RWPE2 (cell line): ENCODE results near the gene ZNF215.
A peak's percentile ranks its signal among the peaks of the same experiment; 100 is the strongest.
"Not testable (repeated sequence)": the region's sequence is repeated elsewhere in the genome, so short reads cannot be mapped to it uniquely, and the experiment has no call there.

Source experiments
- ATAC-seq: fragments of 200-7000 bp; cut with Tn5 transposase; 3 replicates; pipeline ENCODE4 v1.9.1; 2021; ENCODE audit warnings: low read depth
- DNase-seq: peaks from one replicate; pipeline ENCODE4 v3.0.0-alpha.2; 2020; ENCODE audit warnings: low spot score
- H3K27ac ChIP-seq: fragments of 450-650 bp; 2 replicates; pipeline ENCODE4 v1.5.1; 2017; ENCODE audit warnings: mild to moderate bottlenecking; ENCODE audit not compliant: poor library complexity, severe bottlenecking
- H3K27me3 ChIP-seq: fragments of 250-450 bp; sonication (Bioruptor Pico); 2 replicates; pipeline ENCODE4 v1.5.1; 2021; ENCODE audit warnings: mild to moderate bottlenecking, moderate library complexity; ENCODE audit not compliant: insufficient read depth, poor library complexity, severe bottlenecking
- H3K36me3 ChIP-seq: fragments of 250-450 bp; sonication (Bioruptor Pico); 2 replicates; pipeline ENCODE4 v1.5.1; 2020; ENCODE audit warnings: low read depth, mild to moderate bottlenecking, moderate library complexity
- H3K4me1 ChIP-seq: fragments of 250-450 bp; sonication (Bioruptor Pico); 2 replicates; pipeline ENCODE4 v1.5.1; 2021; ENCODE audit warnings: mild to moderate bottlenecking, moderate library complexity; ENCODE audit not compliant: insufficient read depth, poor library complexity, severe bottlenecking
- H3K4me3 ChIP-seq: fragments of 250-450 bp; sonication (Bioruptor Pico); 2 replicates; pipeline ENCODE4 v1.5.1; 2021; ENCODE audit warnings: mild to moderate bottlenecking, moderate library complexity; ENCODE audit not compliant: severe bottlenecking
- H3K9me3 ChIP-seq: fragments of 250-450 bp; sonication (Bioruptor Pico); 2 replicates; pipeline ENCODE4 v1.5.1; 2021; ENCODE audit warnings: mild to moderate bottlenecking, moderate library complexity; ENCODE audit not compliant: severe bottlenecking
- TF ChIP-seq, protein P1 (sequence below): fragments of 450-650 bp; IDR thresholded peaks from one replicate; pipeline ENCODE4 v1.5.1; 2017; ENCODE audit warnings: mild to moderate bottlenecking, moderate library complexity; ENCODE audit not compliant: poor library complexity, severe bottlenecking

ZNF215 gene

DNA sequence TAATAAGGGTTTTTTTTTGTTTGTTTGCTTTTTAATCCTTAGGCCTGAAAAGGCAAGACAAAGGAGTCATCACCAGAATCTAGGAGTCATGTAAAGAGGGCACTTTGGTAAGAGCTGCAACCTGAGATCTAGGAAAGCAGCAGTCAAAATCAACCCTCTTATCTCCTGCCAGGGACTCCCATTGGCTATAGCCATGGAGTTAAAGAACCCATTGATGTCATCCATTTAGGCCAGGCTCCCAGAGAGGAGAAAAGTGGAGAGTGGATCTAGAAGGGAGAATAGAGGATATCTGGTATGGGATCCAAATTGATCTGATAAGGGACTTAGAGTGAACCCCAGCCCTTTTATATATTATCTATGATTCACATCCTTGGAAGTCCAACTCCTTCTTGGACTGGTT is 35.9 kb downstream of the ZNF215 start:
- Histone ChIP-seq H3K27ac (no peak overlapping the region), H3K9me3 (no peaks in the 10 kb centered on the region), H3K4me3 (no peak overlapping the region), H3K36me3 (0 out of 2 replicates have a peak, but pooled peaks cover 1% of the 10 kb centered on the region), H3K4me1 (no peaks in the 10 kb centered on the region), H3K27me3 (no peaks in the 10 kb centered on the region)
- TF ChIP-seq, protein P1, sequence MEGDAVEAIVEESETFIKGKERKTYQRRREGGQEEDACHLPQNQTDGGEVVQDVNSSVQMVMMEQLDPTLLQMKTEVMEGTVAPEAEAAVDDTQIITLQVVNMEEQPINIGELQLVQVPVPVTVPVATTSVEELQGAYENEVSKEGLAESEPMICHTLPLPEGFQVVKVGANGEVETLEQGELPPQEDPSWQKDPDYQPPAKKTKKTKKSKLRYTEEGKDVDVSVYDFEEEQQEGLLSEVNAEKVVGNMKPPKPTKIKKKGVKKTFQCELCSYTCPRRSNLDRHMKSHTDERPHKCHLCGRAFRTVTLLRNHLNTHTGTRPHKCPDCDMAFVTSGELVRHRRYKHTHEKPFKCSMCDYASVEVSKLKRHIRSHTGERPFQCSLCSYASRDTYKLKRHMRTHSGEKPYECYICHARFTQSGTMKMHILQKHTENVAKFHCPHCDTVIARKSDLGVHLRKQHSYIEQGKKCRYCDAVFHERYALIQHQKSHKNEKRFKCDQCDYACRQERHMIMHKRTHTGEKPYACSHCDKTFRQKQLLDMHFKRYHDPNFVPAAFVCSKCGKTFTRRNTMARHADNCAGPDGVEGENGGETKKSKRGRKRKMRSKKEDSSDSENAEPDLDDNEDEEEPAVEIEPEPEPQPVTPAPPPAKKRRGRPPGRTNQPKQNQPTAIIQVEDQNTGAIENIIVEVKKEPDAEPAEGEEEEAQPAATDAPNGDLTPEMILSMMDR = no peak
- DNase-seq (no peak), ATAC-seq (no peak)

DNA sequence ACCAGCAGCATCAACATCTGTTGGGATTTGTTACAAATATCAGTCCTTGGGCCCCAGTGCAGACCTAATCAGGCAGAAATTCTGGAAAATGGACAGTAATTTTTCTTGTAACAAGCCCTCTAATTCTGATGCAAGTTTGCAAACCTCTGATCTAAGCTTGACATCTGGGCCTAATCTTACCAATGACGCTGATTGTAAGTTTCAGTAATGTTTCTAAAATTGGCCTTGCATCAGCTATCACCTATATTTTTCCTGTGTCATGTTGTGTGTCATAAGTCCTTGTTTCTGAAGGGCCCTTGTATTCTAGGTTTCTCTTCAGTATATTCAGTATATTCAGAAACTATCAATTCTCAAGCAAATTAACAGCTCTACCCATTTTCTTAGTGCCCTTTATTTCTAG is 36.4 kb downstream of the ZNF215 start:
- H3K4me1 ChIP-seq = no peaks in the 10 kb centered on the region
- H3K27me3 ChIP-seq = no peaks in the 10 kb centered on the region
- DNase-seq (no peak), ATAC-seq (no peak)
- TF ChIP-seq, protein P1 = no peak
- H3K27ac ChIP-seq = no peak overlapping the region
- H3K4me3 ChIP-seq = no peak overlapping the region
- H3K9me3 ChIP-seq = no peaks in the 10 kb centered on the region
- no peaks in the 10 kb centered on the region for H3K36me3 ChIP-seq

DNA sequence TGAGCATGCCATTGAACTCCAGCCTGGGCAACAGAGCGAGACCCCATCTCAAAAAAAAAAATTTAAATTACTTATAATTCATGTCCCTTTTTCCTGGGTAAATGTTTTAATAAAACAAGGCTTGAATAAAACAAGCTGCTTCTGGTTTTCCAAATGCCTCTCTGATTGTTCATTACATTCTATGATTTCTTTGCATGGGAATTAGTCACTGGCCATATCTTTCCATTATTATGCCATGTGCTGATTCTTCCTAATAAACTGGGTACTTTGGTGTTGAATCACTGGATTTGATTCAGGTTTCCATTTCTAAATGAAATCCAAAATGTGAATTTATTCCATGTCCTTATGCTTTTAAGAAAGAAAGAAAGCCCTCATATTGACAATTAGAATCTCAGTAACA is 42.6 kb downstream of the ZNF215 start:
- no peaks in the 10 kb centered on the region for H3K36me3 ChIP-seq
- H3K27ac ChIP-seq = no peak overlapping the region
- H3K27me3 ChIP-seq = no peaks in the 10 kb centered on the region
- no peak overlapping the region for H3K4me3 ChIP-seq
- H3K9me3 ChIP-seq = no peaks in the 10 kb centered on the region
- TF ChIP-seq, protein P1 = no peak
- ATAC-seq (peak; percentile 45; the same call in 2 of the 3 replicates), DNase-seq (no peak)
- no peaks in the 10 kb centered on the region for H3K4me1 ChIP-seq

DNA sequence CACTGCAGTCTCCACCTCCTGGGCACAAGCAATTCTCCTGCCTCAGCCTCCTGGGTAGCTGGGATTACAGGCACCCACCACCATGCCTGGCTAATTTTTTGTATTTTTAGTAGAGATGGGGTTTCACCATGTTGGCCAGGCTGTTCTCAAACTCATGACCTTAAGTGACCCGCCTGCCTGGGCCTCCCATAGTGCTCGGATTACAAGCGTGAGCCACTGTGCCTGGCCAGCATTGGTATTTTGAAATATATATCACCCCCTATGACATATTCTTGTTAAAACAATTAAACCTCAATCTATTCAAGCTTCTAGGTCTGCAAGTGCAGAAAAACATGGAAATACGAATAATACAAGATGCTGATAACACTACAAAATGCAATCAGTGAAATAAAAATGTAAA is 43.6 kb downstream of the ZNF215 start:
- ATAC-seq, H3K4me1 ChIP-seq, DNase-seq, H3K27me3 ChIP-seq, H3K4me3 ChIP-seq, H3K36me3 ChIP-seq, H3K27ac ChIP-seq, H3K9me3 ChIP-seq: not testable (repeated sequence)

DNA sequence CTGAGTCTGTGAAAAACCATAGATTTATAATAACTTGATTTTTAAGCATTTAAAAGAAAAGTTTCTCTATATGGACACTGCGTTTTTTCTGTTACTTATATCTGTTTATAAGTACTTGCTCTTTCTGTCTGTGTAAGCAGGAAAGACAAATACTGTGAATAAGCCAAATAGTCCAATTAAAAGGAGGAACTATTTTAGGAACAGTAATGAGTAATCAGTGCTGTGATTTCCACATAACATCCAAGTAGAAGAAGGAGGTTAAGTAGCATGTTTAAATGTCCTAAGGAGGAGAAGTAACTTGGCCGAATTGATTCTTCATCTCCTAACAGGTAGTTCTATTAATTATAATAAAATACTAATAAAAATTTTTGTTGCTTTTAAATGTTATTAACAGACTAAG is 53.1 kb downstream of the ZNF215 start:
- Histone ChIP-seq H3K9me3 (no peaks in the 10 kb centered on the region), H3K4me1 (no peaks in the 10 kb centered on the region), H3K27me3 (no peaks in the 10 kb centered on the region), H3K36me3 (no peaks in the 10 kb centered on the region), H3K27ac (no peak overlapping the region), H3K4me3 (no peak overlapping the region)
- ATAC-seq (no peak), DNase-seq (no peak)
- TF ChIP-seq, protein P1 = no peak

DNA sequence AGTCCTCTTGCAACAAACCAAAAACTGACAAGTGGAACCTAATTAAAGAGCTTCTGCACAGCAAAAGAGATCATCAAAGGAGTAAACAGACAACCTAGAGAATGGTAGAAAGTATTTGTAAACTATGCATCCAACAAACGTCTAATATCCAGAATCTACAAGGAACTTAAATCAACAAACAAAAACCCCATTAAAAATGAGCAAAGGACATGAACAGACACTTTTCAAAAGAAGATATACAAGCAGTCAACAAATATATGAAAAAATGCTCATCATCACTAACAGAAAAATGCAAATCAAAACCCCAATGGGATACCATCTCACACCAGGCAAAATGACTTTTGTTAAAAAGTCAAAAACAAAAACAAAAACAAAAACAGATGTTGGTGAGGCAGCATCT is 60.3 kb downstream of the ZNF215 start:
- H3K9me3 ChIP-seq = no peaks in the 10 kb centered on the region
- H3K36me3 ChIP-seq = no peaks in the 10 kb centered on the region
- TF ChIP-seq, protein P1 = no peak
- no peaks in the 10 kb centered on the region for H3K4me1 ChIP-seq
- H3K27ac ChIP-seq = no peak overlapping the region
- ATAC-seq = no peak
- no peaks in the 10 kb centered on the region for H3K27me3 ChIP-seq
- H3K4me3 ChIP-seq = no peak overlapping the region
- no peak for DNase-seq
